KG1 (cell line): Measurements from ENCODE around the gene ZBTB16.

Experiments
- DNase-seq: peaks from one replicate; lab custom pipeline; 2025; lab: John Stamatoyannopoulos, UW

The ZBTB16 gene

GRCh38 chr11:114083391-114084252, 24.1 kb downstream of the ZBTB16 start:
- no peak for DNase-seq

GRCh38 chr11:114084414-114084813, 24.9 kb downstream of the ZBTB16 start:
- DNase-seq = no peak

- no peak for DNase-seq
These were observed 26.7 kb downstream of the ZBTB16 start for GRCh38 chr11:114085965-114086793.

GRCh38 chr11:114087025-114087424, 27.5 kb downstream of the ZBTB16 start:
- no peak for DNase-seq

GRCh38 chr11:114088216-114088615, 28.7 kb downstream of the ZBTB16 start:
- no peak for DNase-seq

GRCh38 chr11:114088836-114089235, 29.3 kb downstream of the ZBTB16 start:
- no peak for DNase-seq

- no peak for DNase-seq
These were observed 30.2 kb downstream of the ZBTB16 start for GRCh38 chr11:114089748-114090147.

GRCh38 chr11:114090225-114090910, 30.9 kb downstream of the ZBTB16 start:
- DNase-seq = no peak

GRCh38 chr11:114090976-114091375, 31.5 kb downstream of the ZBTB16 start:
- DNase-seq = no peak

- DNase-seq = no peak
These were observed 32.2 kb downstream of the ZBTB16 start for GRCh38 chr11:114091516-114092397.

GRCh38 chr11:114092478-114092877, 33.0 kb downstream of the ZBTB16 start:
- no peak for DNase-seq

- DNase-seq = no peak
These were observed 33.4 kb downstream of the ZBTB16 start for GRCh38 chr11:114092953-114093352.

- DNase-seq = no peak
These were observed 35.0 kb downstream of the ZBTB16 start for GRCh38 chr11:114094516-114094915.

- no peak for DNase-seq
These were observed 36.4 kb downstream of the ZBTB16 start for GRCh38 chr11:114095899-114096298.

- DNase-seq = no peak
These were observed 38.3 kb downstream of the ZBTB16 start for GRCh38 chr11:114097832-114098231.

- DNase-seq = no peak
These were observed 39.4 kb downstream of the ZBTB16 start for GRCh38 chr11:114098927-114099326.

GRCh38 chr11:114099392-114100178, 40.1 kb downstream of the ZBTB16 start:
- DNase-seq = no peak

GRCh38 chr11:114102993-114103896, 43.7 kb downstream of the ZBTB16 start:
- no peak for DNase-seq

GRCh38 chr11:114105611-114106010, 46.1 kb downstream of the ZBTB16 start:
- DNase-seq = no peak

GRCh38 chr11:114106047-114106446, 46.5 kb downstream of the ZBTB16 start:
- no peak for DNase-seq
